HG03066 (cell line): ENCODE data around the gene ZNF282.
A peak's percentile ranks its signal among the peaks of the same experiment; 100 is the strongest.

Experiments
- ATAC-seq: cut with Tn5 transposase; IDR thresholded peaks from one replicate; pipeline ENCODE4 v1.9.1; 2021; ENCODE audit warnings: low read depth; ENCODE audit not compliant: unreplicated experiment

ZNF282 gene

GRCh38 chr7:149195180-149196150 is at the start of gene ZNF282:
ZNF282 (plus strand) TSS chr7:149195546; CDS start chr7:149195590, 44 bp downstream.
- peak; percentile 82 for ATAC-seq

- peak; percentile 66 for ATAC-seq
Measured at GRCh38 chr7:149147072-149147751, 48.1 kb upstream of the ZNF282 start, which contains the start of gene ZNF398. ZNF398 (plus strand) TSS chr7:149147453; CDS start chr7:149147743, 290 bp downstream.

- peak; percentile 27 for ATAC-seq
Measured at GRCh38 chr7:149147752-149148653, 47.3 kb upstream of the ZNF282 start.

GRCh38 chr7:149150981-149151380 is 44.4 kb upstream of the ZNF282 start:
- no peak for ATAC-seq

GRCh38 chr7:149153346-149153745 is 42.0 kb upstream of the ZNF282 start:
- no peak for ATAC-seq

GRCh38 chr7:149154056-149154455 is 41.3 kb upstream of the ZNF282 start:
- no peak for ATAC-seq

GRCh38 chr7:149156898-149157297 is 38.4 kb upstream of the ZNF282 start:
- no peak for ATAC-seq

GRCh38 chr7:149161241-149161848 is 34.0 kb upstream of the ZNF282 start:
- ATAC-seq = no peak

- no peak for ATAC-seq
Measured at GRCh38 chr7:149166142-149166541, 29.2 kb upstream of the ZNF282 start.

- ATAC-seq = no peak
Measured at GRCh38 chr7:149166630-149167352, 28.6 kb upstream of the ZNF282 start.

- ATAC-seq = no peak
Measured at GRCh38 chr7:149171892-149172533, 23.3 kb upstream of the ZNF282 start.

- no peak for ATAC-seq
Measured at GRCh38 chr7:149172534-149172920, 22.8 kb upstream of the ZNF282 start.

- no peak for ATAC-seq
Measured at GRCh38 chr7:149175150-149175549, 20.2 kb upstream of the ZNF282 start.

GRCh38 chr7:149179241-149179640 is 16.1 kb upstream of the ZNF282 start:
- ATAC-seq = no peak

GRCh38 chr7:149180722-149181449 is 14.5 kb upstream of the ZNF282 start:
- no peak for ATAC-seq

- no peak for ATAC-seq
Measured at GRCh38 chr7:149181450-149181790, 13.9 kb upstream of the ZNF282 start.

GRCh38 chr7:149184274-149184673 is 11.1 kb upstream of the ZNF282 start:
- ATAC-seq = no peak

GRCh38 chr7:149188213-149188612 is 7.1 kb upstream of the ZNF282 start:
- ATAC-seq = no peak
